ENCODE data around the gene RALGAPA2.
A peak's percentile ranks its signal among the peaks of the same experiment; 100 is the strongest.

RALGAPA2 gene

DNA sequence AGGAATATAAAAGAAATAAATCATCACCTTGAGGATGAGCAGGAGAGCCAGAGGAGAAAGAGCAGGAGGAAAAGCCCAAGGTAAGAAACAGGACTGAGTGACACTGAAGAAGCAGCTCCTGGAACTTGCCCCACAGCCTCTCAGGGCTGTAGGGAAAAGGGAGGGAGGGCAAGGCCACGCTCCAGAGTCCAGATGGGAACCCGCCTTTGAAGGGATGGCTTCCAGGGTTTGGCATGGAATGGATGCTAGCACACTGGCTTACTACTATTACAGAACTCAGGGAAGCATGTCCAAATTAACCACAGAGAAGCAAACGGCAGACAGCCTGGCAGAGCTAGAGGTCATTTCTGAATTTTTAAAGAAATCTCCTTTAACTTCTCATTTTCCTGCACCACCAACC, 26.8 kb downstream of the RALGAPA2 start:
- Histone ChIP-seq H3K27ac (replicated peaks) (peak overlapping the region; percentile 20), H3K4me3 (replicated peaks; ENCODE audit: insufficient read depth, low read length) (no peak overlapping the region), H3K27me3 (ENCODE audit: insufficient read depth, poor library complexity, severe bottlenecking) (no peaks in the 10 kb centered on the region)
- TF ChIP-seq, protein P1, sequence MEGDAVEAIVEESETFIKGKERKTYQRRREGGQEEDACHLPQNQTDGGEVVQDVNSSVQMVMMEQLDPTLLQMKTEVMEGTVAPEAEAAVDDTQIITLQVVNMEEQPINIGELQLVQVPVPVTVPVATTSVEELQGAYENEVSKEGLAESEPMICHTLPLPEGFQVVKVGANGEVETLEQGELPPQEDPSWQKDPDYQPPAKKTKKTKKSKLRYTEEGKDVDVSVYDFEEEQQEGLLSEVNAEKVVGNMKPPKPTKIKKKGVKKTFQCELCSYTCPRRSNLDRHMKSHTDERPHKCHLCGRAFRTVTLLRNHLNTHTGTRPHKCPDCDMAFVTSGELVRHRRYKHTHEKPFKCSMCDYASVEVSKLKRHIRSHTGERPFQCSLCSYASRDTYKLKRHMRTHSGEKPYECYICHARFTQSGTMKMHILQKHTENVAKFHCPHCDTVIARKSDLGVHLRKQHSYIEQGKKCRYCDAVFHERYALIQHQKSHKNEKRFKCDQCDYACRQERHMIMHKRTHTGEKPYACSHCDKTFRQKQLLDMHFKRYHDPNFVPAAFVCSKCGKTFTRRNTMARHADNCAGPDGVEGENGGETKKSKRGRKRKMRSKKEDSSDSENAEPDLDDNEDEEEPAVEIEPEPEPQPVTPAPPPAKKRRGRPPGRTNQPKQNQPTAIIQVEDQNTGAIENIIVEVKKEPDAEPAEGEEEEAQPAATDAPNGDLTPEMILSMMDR (IDR thresholded peaks at IDR 0.05; ENCODE audit: insufficient read depth, low read length), result no peak
- TF ChIP-seq GABPA (IDR thresholded peaks at IDR 0.05; ENCODE audit: low read depth), result no peak
- no peak for DNase-seq (ENCODE audit: low read depth in 1 of 2, low spot score in 1 of 2)

DNA sequence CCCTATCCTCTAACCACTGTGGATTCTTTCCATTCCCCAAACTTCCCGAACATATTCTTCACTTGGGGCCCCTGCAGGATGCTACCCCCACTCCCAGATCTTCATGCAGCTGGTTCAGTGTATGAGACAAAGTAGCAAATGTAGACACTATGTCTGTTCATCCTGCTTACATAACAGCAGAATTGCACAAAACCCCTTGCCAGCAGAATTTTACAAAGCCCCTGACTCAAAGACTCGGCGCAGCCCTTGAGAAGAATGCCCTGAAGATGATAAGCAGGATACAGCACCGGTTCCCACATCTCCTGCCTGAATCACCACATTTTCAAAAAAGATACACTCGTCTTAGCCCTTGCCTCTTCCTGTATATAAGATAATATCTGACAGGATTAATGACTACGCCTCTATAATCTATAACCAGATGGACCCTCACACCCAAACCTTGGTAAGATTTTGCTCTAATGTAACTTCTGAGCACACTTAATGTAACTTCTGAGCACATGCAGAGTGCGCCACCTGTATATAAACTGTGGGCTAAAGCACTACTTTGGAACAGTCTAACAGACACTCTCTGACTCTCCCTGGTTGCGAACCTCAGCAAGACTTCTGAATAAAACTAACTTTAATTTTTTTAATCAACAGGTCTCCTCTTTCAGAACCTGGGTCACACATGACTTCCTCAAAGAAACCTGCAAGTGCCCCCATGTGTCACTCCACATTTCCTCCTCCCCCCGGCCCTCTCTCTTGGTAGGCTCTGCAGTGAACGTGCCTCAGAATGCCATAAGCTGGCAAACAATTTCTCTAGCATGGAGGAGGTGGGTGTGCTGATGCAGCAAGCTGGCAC, 28.7 kb downstream of the RALGAPA2 start:
- peak in 1 of 2 experiments; percentile 41 for DNase-seq (ENCODE audit: low read depth in 1 of 2, low spot score in 1 of 2)
- Histone ChIP-seq H3K27ac (replicated peaks) (peak overlapping the region; percentile 43), H3K27me3 (ENCODE audit: insufficient read depth, poor library complexity, severe bottlenecking) (no peaks in the 10 kb centered on the region), H3K4me3 (replicated peaks; ENCODE audit: insufficient read depth, low read length) (no peak overlapping the region)
- TF ChIP-seq, protein P2, sequence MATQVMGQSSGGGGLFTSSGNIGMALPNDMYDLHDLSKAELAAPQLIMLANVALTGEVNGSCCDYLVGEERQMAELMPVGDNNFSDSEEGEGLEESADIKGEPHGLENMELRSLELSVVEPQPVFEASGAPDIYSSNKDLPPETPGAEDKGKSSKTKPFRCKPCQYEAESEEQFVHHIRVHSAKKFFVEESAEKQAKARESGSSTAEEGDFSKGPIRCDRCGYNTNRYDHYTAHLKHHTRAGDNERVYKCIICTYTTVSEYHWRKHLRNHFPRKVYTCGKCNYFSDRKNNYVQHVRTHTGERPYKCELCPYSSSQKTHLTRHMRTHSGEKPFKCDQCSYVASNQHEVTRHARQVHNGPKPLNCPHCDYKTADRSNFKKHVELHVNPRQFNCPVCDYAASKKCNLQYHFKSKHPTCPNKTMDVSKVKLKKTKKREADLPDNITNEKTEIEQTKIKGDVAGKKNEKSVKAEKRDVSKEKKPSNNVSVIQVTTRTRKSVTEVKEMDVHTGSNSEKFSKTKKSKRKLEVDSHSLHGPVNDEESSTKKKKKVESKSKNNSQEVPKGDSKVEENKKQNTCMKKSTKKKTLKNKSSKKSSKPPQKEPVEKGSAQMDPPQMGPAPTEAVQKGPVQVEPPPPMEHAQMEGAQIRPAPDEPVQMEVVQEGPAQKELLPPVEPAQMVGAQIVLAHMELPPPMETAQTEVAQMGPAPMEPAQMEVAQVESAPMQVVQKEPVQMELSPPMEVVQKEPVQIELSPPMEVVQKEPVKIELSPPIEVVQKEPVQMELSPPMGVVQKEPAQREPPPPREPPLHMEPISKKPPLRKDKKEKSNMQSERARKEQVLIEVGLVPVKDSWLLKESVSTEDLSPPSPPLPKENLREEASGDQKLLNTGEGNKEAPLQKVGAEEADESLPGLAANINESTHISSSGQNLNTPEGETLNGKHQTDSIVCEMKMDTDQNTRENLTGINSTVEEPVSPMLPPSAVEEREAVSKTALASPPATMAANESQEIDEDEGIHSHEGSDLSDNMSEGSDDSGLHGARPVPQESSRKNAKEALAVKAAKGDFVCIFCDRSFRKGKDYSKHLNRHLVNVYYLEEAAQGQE (IDR thresholded peaks at IDR 0.05; ENCODE audit: insufficient replicate concordance, low read depth), result no peak
- TF ChIP-seq POLR2AphosphoS5 (IDR thresholded peaks at IDR 0.05; ENCODE audit: low read depth) (no peak), SPI1 (IDR thresholded peaks at IDR 0.05; ENCODE audit: borderline replicate concordance, low read depth) (no peak), GABPA (IDR thresholded peaks at IDR 0.05; ENCODE audit: low read depth) (no peak)
- TF ChIP-seq, protein P1 (IDR thresholded peaks at IDR 0.05; ENCODE audit: insufficient read depth, low read length), result no peak

DNA sequence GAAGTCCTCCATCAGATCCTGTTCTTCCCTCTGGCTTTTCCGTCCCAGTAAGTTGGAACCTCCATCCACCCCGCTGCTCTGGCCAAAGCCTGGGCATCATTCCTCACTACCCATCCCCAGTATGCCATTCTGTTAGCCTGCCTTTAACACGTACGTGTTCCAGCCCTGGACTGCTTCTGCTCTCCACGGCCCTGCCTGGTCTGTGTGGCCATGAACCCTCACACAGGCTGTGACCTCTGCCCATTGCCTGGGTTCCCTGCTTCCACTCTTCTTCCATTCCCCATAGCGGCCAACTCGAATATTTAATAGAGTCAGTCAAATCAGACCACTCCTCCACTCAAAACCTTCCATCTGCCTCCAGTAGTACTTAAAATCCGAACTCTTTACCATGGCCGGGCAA, 29.4 kb downstream of the RALGAPA2 start:
- no peaks in the 10 kb centered on the region for H3K27me3 ChIP-seq (ENCODE audit: insufficient read depth, poor library complexity, severe bottlenecking)
- H3K27ac ChIP-seq (replicated peaks), result peak overlapping the region; percentile 43
- no peak overlapping the region for H3K4me3 ChIP-seq (replicated peaks; ENCODE audit: insufficient read depth, low read length)
- TF ChIP-seq, protein P1 (IDR thresholded peaks at IDR 0.05; ENCODE audit: insufficient read depth, low read length), result no peak
- TF ChIP-seq GABPA (IDR thresholded peaks at IDR 0.05; ENCODE audit: low read depth), result no peak
- no peak for TF ChIP-seq SPI1 (IDR thresholded peaks at IDR 0.05; ENCODE audit: borderline replicate concordance, low read depth)
- TF ChIP-seq, protein P2 (IDR thresholded peaks at IDR 0.05; ENCODE audit: insufficient replicate concordance, low read depth), result no peak
- TF ChIP-seq POLR2AphosphoS5 (IDR thresholded peaks at IDR 0.05; ENCODE audit: low read depth), result no peak
- no peak for DNase-seq (ENCODE audit: low read depth in 1 of 2, low spot score in 1 of 2)

Measured in HL-60 (cell line).